Heart left ventricle (tissue), 13 donors: Measurements from ENCODE around the gene EFNA5.

Experiments used
- POLR2A ChIP-seq, 2 donors: fragments of 450-650 bp; IDR thresholded peaks; one replicate each; pipeline ENCODE4 v1.6.1; 2017; ENCODE audit warnings: antibody characterized with exemption in 2 of 2, mild to moderate bottlenecking in 2 of 2, moderate library complexity in 2 of 2
- TF ChIP-seq, protein P1 (sequence below), 12 donors: fragments of 200-600 bp; sonication (generic) in 4 of 12; IDR thresholded peaks; one replicate each; pipeline versions ENCODE4 v1.5.0 to v1.8.0; 2018 to 2022; ENCODE audit warnings: antibody characterized with exemption in 12 of 12, mild to moderate bottlenecking in 5 of 12
- donor health status: ischemic (EF 13 %, LVEDD 7.1; RV severe dilation, severe dysfunction).
- donor health status: DM: no; HTN: yes; CAD: no.
- donor health status: DM: no; HTN: no; CAD: no.
- donor health status: ischemic (EF 25% LVEDD 6.9; RV normal size, moderate dysfunction).
- donor health status: ischemic (EF 25% LVEDD 5.7; RV mildly dilated, moderate dysfunction).
- donor health status: ischemic (EF 35%, LVEDD 5.7; RV mildly dilated, moderate dysfunction).
- donor health status: nonischemic (EF 11% LVEDD 7.7; RV severe dilation, severe dysfunction).
- donor health status: DM: yes; HTN: yes; CAD: no.
- donor health status: PGD.
- donor health status: ischemic (EF 29% LVEDD 5.4; RV normal size, mild dysfunction).
- donor health status: nonischemic (EF 23%, LVEDD 6.1; RV moderate dilation, normal function).

DNA sequence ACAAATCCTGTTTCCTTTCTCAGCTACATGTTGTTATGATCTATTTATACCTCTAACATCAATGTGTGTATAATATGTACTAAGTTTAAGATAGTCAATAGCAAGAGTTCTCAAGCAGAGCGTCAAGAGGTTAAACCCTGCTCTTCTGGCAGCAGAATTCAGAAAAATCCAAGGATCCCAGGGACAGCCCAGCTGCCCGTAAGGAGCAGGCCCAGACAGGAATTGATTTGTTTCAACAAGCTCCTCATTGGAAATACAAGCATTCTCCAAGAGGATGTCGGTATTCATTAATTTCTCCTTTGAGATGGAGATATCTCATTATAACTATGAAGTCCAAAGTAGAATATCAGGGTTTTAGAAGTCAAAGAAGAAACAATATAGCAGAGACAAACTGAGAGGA is 14.9 kb downstream of the EFNA5 start:
- TF ChIP-seq, protein P1, sequence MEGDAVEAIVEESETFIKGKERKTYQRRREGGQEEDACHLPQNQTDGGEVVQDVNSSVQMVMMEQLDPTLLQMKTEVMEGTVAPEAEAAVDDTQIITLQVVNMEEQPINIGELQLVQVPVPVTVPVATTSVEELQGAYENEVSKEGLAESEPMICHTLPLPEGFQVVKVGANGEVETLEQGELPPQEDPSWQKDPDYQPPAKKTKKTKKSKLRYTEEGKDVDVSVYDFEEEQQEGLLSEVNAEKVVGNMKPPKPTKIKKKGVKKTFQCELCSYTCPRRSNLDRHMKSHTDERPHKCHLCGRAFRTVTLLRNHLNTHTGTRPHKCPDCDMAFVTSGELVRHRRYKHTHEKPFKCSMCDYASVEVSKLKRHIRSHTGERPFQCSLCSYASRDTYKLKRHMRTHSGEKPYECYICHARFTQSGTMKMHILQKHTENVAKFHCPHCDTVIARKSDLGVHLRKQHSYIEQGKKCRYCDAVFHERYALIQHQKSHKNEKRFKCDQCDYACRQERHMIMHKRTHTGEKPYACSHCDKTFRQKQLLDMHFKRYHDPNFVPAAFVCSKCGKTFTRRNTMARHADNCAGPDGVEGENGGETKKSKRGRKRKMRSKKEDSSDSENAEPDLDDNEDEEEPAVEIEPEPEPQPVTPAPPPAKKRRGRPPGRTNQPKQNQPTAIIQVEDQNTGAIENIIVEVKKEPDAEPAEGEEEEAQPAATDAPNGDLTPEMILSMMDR (IDR thresholded peaks at IDR 0.05) = no peak
- TF ChIP-seq POLR2A (IDR thresholded peaks at IDR 0.05) = no peak
